GM21786 (cell line): ENCODE data around the gene NCOA1.
A peak's percentile ranks its signal among the peaks of the same experiment; 100 is the strongest.
"Not testable (repeated sequence)": the region's sequence is repeated elsewhere in the genome, so short reads cannot be mapped to it uniquely, and the experiment has no call there.

Experiments used
- ATAC-seq: cut with Tn5 transposase; IDR thresholded peaks from one replicate; pipeline ENCODE4 v1.9.1; 2021; ENCODE audit not compliant: unreplicated experiment

The NCOA1 gene

DNA sequence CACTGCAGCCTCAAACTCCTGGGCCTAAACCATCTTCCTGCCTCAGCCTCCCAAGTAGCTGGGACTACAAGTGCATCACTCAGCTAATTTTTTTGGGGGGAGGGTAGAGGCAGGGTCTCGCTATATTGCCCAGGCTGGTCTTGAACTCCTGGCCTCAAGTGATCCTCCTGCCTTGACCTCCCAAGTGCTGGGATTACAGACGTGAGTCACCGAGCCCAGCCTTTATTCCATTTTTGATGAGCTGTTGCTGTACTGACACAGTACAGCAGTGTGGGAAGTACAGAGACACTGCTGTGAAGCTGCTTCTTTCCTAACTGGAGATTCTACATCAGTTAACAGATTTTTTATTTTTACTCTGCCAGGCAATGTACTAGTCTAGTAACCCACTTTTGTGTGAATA is 283.3 kb downstream of the NCOA1 start:
- ATAC-seq = no peak

GRCh38 chr2:24779116-24779515 is 288.1 kb downstream of the NCOA1 start:
- ATAC-seq = no peak

DNA sequence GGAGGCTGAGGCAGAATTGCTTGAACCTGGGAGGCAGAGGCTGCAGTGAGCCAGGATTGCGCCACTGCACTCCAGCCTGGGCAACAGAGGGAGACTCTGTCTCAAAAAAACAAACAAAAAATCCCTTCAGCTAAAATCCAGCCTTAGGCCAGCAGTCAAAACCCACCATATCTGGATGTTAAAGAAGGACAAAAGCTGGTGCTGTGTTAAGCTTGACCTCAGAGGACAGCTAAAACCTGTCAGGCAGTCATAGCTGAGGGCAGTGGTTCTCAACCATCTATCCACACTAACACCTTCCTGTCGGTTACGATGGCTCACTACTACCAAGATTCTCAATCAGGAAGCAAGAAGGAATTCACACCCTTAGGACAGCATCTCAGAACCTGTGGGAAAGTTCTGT is 292.6 kb downstream of the NCOA1 start:
- ATAC-seq = no peak

- ATAC-seq = peak; percentile 71
Measured at GRCh38 chr2:24785671-24786321, 294.7 kb downstream of the NCOA1 start.

DNA sequence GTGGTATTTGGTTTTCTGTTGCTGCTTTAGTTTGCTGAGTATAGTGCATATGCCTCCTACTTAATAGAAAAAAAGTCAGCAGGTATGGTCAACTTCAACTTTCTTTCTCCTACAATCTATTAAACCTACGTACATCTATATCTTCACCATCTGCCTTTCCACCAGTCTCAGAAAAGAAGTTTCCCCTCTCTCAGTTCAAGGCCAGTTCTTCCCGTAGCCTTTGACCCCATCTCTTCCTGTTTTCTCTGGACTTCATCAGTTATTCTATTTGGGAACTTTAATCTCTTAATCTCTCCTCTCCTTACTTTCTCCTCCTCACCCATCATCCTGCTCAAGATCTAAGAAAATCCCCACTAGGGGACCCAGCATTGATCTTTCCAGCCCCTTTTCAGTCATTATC is 296.5 kb downstream of the NCOA1 start:
- ATAC-seq = no peak

GRCh38 chr2:24788816-24789215 is 297.8 kb downstream of the NCOA1 start:
- no peak for ATAC-seq

GRCh38 chr2:24791452-24791851 is 300.4 kb downstream of the NCOA1 start:
- ATAC-seq = no peak

- no peak for ATAC-seq
Measured at GRCh38 chr2:24792542-24792873, 301.5 kb downstream of the NCOA1 start.

DNA sequence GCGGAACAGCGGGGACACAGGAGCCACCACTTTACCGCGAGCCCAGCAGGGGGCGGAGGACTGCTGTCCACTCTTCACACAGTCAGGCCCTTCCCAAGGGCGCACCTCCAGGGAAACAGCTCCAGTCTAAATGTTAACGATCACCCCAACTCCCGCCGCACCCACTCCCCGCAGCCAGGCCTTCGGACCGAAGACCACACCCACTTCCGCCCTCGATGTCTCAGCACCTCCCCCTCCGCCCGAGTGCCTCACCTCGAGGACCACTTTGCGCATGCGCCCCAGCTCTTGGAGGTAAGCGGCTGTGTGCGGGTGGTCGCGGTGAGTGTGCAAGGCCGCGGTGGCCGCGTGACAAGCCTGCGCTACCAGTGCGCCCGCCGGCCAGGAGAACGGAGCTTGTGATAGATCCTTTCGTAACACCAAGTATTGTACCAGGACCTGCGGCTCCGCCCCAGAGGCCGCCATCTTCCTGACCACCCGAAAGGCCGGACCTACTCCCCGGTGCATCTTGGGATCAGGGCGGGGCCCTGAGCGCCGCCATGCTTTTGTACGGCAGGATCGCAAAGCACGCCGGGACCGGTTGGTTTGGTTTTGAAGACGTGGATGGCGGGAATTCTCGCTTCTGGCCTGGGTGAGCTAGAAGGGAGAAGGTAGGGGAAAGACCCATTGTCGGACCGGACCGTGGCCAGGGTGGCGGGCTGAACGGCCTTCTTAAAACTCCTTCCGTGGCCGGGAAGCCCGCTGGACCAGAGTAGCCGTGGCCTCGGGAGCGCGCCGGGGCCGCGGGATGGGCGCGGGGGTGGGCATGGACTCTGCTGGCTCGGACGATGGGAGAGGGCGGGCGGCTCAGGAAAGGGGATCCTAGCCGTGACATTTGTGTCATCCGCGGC is 302.1 kb downstream of the NCOA1 start, which contains the start of the genes CENPO and PTRHD1:
Gene CENPO, plus strand, starts transcription at position 552 of the 887 bp plus-strand sequence. CDS start 495 bp downstream, outside the sequence.
Gene PTRHD1, minus strand, starts transcription at position 518 of the 887 bp plus-strand sequence. Its CDS starts 14 bp downstream, at position 504.
- peak; percentile 91 for ATAC-seq

DNA sequence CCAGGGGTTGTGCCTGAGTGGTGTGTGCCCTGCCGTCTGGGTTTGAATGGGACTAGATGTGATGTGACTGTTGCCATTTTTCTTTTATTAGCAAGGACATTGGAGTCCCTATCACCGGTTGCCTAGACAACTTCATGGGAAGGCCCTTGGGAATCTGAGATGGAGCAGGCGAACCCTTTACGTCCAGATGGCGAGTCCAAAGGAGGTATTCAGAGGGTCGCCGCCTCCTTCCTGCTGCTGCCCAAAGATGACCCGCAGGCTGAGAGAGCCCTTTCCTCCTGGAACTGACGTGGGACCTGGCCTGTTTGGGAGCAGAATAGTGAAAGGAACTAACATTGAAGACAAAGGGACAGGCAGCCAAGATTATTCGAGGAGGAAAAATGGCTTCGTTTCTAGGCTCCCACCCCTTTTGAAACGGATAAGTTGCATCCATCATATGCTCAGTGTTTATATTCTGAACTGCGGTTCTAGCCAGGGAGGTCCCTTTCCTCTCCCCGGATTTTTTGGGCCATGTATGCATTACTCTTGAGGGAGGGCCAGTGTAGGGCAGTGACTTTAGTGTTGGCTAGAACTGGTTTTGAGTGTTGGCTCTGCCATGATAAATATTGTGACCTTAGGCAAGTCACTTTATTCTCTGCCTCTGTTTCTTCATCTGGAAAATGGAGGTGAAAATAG is 302.8 kb downstream of the NCOA1 start:
- no peak for ATAC-seq

- no peak for ATAC-seq
Measured at GRCh38 chr2:24797644-24798043, 306.6 kb downstream of the NCOA1 start.

GRCh38 chr2:24800487-24800886 is 309.4 kb downstream of the NCOA1 start:
- not testable (repeated sequence) for ATAC-seq

GRCh38 chr2:24805811-24806660 is 315.0 kb downstream of the NCOA1 start:
- ATAC-seq = not testable (repeated sequence)

GRCh38 chr2:24806661-24807036 is 315.6 kb downstream of the NCOA1 start:
- no peak for ATAC-seq

DNA sequence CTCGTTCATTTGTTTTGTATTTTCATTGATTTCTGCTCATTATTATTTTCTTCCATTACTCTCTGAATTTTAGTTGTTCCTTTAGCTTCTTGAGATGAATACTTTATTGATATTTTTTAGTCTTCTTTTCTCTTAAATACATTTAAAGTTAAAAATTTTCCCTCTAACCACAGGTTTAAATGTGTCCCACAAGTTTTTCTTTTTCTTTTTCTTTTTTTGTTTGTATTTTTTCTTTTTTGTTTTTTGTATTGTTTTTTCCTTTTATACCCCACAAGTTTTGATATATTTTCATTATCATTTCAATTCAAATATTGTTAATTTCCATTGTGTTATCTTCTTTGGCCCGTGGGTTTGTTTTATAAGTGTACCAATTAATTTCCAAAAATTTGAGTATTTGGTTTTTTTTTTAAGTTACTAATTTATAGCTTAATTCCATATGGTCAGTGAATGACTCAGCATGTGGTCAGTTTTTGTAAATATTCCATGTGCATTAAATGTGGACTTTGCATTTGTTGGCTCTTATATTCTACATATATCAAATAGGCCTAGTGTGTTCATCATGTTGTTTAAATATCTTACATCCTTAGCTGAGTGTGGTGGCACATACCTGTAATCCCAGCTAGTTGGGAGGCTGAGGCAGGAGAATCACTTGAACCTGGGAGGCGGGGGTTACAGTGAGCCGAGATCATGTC is 318.4 kb downstream of the NCOA1 start:
- ATAC-seq = no peak

GRCh38 chr2:24813691-24814137 is 322.7 kb downstream of the NCOA1 start:
- no peak for ATAC-seq

DNA sequence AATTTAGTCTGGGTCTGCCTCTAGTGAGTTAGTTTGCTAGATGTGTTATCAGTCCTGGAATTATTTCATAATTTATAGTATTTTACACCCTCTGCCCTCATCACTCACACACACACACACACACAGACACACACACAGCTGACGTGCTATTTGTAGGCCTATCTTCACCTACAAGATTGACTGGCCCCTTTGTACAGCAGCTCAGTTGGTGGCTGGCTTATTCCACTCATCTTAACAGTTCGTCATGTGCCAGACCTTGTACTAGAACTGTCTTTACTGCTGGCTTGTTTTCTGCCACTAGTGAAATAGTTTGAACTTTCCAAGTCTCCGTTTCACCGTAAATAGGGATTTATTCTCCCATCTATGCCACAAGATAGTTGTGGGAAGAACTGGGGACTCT is 323.5 kb downstream of the NCOA1 start:
- no peak for ATAC-seq

GRCh38 chr2:24815171-24815570 is 324.1 kb downstream of the NCOA1 start:
- no peak for ATAC-seq

DNA sequence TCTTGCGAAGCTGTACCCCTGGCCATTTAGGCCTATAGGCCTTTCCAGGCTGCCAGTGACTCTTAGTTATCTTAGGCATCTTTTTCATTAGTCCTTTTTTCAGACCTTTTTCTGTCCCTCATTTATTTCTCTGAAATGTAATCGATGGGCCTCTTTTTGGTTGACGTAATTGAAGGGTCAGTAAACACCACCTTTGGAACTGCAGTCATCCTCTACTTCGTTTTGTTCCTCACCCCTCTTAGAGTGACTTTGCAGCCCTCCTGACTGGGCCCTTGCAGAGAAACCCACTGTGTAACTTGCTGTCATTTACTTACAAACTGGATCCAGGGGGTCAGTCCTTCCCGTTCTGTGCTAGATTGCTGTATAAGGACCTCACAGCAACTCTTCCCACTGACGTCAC is 325.4 kb downstream of the NCOA1 start:
- ATAC-seq = no peak

DNA sequence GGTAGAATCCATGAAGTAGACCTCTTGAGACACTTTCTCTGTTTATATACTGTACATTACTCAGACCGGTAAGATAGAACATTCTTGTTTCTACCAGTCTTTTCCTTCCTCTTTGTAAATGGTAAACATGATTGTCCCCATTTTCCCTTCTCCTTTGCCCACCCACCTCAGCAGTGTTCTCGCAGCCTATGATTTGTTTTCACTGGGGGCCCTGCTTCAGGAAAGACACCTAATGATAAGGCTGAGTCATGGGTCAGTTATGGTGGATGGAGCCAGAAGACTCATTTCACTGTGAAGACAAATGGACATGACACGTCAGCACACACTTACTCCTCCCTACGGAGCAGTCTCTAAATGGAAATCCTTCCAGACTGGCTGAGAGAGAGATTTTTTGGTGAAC is 325.8 kb downstream of the NCOA1 start:
- ATAC-seq = no peak
